K562 (cell line): ENCODE results near the gene MCTS1. TPM values are rescaled to one million over a fixed set of nuclear protein-coding genes. Genes with fewer than 3 reads are reported as not detected.

ENCODE experiments used
- ASH1L ChIP-seq: fragments of 450-650 bp; IDR thresholded peaks from 2 replicates; pipeline ENCODE4 v1.6.1; 2018; ENCODE audit warnings: borderline replicate concordance, mild to moderate bottlenecking, low read depth; ENCODE audit not compliant: partially characterized antibody
- BCL6 ChIP-seq: fragments of 250-450 bp; sonication (Bioruptor Pico); IDR thresholded peaks from 2 replicates; pipeline ENCODE4 v1.4.0; 2020
- CEBPZ ChIP-seq: fragments of 150-350 bp; IDR thresholded peaks from 2 replicates; pipeline ENCODE4 v1.6.1; 2014; ENCODE audit warnings: low read depth, mild to moderate bottlenecking, low read length, borderline replicate concordance
- CTBP1 ChIP-seq: fragments of 450-650 bp; IDR thresholded peaks from 2 replicates; pipeline ENCODE4 v1.6.1; 2016; ENCODE audit warnings: borderline replicate concordance
- EZH2 ChIP-seq: IDR thresholded peaks from 2 replicates; pipeline ENCODE4 v1.6.1; 2012; ENCODE audit warnings: low read depth, mild to moderate bottlenecking, inconsistent platforms, low read length, borderline replicate concordance
- MIER1 ChIP-seq: fragments of 450-650 bp; IDR thresholded peaks from 2 replicates; pipeline ENCODE4 v1.6.1; 2016; ENCODE audit warnings: antibody characterized with exemption, mild to moderate bottlenecking, low read depth
- PHTF2 ChIP-seq: fragments of 250-450 bp; sonication (Bioruptor Pico); IDR thresholded peaks from 2 replicates; pipeline ENCODE4 v1.5.0; 2021; ENCODE audit warnings: mild to moderate bottlenecking
- ZNF232 ChIP-seq: sonication (generic); formaldehyde crosslinking; IDR thresholded peaks from 2 replicates; pipeline ENCODE4 v1.8.0; 2022; ENCODE audit warnings: mild to moderate bottlenecking, missing genetic modification reagents
- ZNF79 ChIP-seq: fragments of 250-450 bp; sonication (Bioruptor Pico); IDR thresholded peaks from 2 replicates; pipeline ENCODE4 v1.4.0; 2020; ENCODE audit warnings: low read depth, mild to moderate bottlenecking, moderate library complexity
- polyA plus RNA-seq, 8 experiments: library from polyadenylated mRNA; depleted of rRNA in 4 of 8; stranded (reverse) in 5 of 8; unstranded in 3 of 8; fragments of >200 nt; fragmentation: Nextera tagmentation in 2 of 8; fragmentation: Illumina TruSeq in 1 of 8; extraction: Ambion mirVana in 2 of 8; extraction: Trizol in 1 of 8; gene quantifications; 2 replicates each; pipeline versions ENCODE4 v1.2.1 to v1.2.3, GENCODE V29; 2011 to 2014; ENCODE audit warnings: inconsistent platforms in 1 of 8, missing spikeins in 1 of 8
- total RNA-seq, 7 experiments: library from RNA; depleted of rRNA in 6 of 7; stranded (reverse); fragments of >200 nt in 6 of 7; fragmentation: Illumina TruSeq in 2 of 7; extraction: Trizol in 2 of 7; gene quantifications; 2 replicates each; pipeline versions ENCODE4 v1.2.1 to v1.2.3, GENCODE V29; 2011 to 2021; ENCODE audit warnings: low replicate concordance in 1 of 7

MCTS1 gene
- total and polyA plus RNA-seq, 9 of the 15 experiments (the other 6 are each of a cell fraction or from before 2014, with no cell fraction given) = 65.3 to 300 (median 152) TPM

DNA sequence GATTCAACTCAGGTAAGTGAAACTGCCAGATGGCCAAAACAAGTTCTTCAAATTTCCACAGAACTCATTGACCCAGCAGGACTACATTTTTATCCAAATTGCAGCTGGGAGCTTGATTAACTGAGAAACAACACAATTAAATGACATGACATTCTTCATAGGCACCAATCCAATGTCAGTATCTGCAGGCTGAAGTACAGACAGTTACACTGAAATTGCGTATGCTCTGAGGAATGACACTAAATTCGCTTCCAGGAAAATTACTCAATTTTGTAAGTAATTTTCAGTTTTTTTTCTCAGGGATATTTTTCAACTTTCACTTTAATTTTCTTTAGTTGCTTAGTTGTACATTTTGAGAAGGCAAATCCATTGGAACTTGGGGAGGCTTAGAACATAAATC lies 21.5 kb downstream of the MCTS1 start (continued):
- TF ChIP-seq EZH2 (no peak), MIER1 (no peak), CEBPZ (no peak), CTBP1 (no peak), ASH1L (no peak), ZNF232 (no peak), BCL6 (CRISPR knock-in tag) (no peak), PHTF2 (CRISPR knock-in tag) (no peak), ZNF79 (CRISPR knock-in tag) (no peak)
- TF ChIP-seq, all 486 proteins: peak for 0
